Measurements from ENCODE around the gene BICRA. TPM values are rescaled to one million over a fixed set of nuclear protein-coding genes. Genes with fewer than 3 reads are reported as not detected.

BICRA gene
- total and polyA plus RNA-seq, 4 donors: 6.1 to 16.1 (median 6.7) TPM

DNA sequence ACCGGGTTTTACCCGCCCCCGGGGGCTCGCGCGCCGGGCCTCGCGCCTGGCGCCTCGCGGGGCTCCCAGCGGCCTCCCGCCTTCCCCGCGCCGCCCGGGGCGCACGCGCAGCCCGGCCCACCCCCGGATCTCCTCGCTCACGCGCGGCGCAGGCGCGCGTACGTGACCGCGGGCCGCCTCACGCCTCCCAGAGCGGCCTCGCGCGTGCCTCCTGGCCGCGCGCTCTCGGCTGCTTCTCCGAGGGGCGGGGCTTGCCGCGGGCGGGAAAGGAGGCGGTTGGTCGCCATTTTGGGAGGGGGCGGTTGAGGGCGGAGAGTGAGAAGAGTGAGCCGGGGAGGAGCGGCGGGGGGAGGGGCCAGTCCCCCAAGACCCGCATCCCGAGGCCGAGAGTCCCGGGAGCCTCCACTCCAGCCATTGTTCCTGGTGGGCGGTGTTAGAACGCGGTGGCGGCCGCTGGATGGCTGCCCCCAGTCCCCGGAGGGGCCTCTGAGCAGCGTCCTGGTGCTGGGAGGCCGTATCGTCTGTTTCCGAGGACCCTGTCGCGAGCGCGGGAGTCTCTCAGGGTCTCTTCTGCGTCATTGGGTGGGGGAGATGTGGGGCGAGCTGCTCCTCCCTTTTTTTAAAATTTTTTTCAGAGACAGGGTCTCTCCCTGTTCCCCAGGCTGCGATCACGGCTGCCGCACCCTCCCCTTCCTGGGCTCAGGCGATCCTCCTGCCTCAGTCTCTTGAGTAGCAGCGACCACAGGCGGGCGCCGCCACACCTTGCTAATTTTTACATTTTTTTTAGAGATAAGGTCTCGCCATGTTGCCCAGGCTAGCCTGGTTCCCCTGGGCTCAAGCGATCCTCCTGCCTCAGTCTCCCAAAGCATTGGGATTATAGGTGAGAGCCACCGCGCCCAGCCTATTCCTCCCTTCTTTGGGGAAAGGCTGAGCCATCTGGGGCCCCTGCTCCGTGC lies 35.6 kb upstream of the BICRA start, which contains the start of gene ZNF541:
Gene ZNF541, minus strand, starts transcription at position 78 of the 956 bp plus-strand sequence. CDS start 17,292 bp downstream, outside the sequence.
- no peaks in the 10 kb centered on the region for H3K4me1 ChIP-seq (ENCODE audit: control insufficient read depth in 5 of 5, insufficient read depth in 5 of 5, low read length in 5 of 5)
- H3K27me3 ChIP-seq (ENCODE audit: control insufficient read depth in 3 of 3, insufficient read depth in 3 of 3, low read length in 2 of 3): no peaks in the 10 kb centered on the region
- WGBS, 2 donors: 15 to 18% methylated on average over 81 to 89 of the region's 89 CpGs
- H3K9me3 ChIP-seq (ENCODE audit: control insufficient read depth in 4 of 4, insufficient read depth in 3 of 4, low read length in 3 of 4): no peaks in the 10 kb centered on the region
- DNase-seq: peak; percentile 40 to 61 (median 61)
- no peaks in the 10 kb centered on the region for H3K36me3 ChIP-seq (ENCODE audit: control insufficient read depth in 4 of 4, insufficient read depth in 4 of 4, low read length in 4 of 4)
- TF ChIP-seq, protein P1, sequence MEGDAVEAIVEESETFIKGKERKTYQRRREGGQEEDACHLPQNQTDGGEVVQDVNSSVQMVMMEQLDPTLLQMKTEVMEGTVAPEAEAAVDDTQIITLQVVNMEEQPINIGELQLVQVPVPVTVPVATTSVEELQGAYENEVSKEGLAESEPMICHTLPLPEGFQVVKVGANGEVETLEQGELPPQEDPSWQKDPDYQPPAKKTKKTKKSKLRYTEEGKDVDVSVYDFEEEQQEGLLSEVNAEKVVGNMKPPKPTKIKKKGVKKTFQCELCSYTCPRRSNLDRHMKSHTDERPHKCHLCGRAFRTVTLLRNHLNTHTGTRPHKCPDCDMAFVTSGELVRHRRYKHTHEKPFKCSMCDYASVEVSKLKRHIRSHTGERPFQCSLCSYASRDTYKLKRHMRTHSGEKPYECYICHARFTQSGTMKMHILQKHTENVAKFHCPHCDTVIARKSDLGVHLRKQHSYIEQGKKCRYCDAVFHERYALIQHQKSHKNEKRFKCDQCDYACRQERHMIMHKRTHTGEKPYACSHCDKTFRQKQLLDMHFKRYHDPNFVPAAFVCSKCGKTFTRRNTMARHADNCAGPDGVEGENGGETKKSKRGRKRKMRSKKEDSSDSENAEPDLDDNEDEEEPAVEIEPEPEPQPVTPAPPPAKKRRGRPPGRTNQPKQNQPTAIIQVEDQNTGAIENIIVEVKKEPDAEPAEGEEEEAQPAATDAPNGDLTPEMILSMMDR (IDR thresholded peaks at IDR 0.05; ENCODE audit: control extremely low read depth, extremely low read depth): no peak
- H3K27ac ChIP-seq (ENCODE audit: low read depth in 1 of 2, low read length in 1 of 2): no peak within 1 kb of the TSS
- ATAC-seq (ENCODE audit: insufficient read depth, low FRiP score): no peak
- H3K4me3 ChIP-seq: peak within 1 kb of the TSS; percentile 15
- no peak within 1 kb of the TSS for H3K9ac ChIP-seq (ENCODE audit: insufficient read depth in 1 of 2, low read length in 2 of 2)

DNA sequence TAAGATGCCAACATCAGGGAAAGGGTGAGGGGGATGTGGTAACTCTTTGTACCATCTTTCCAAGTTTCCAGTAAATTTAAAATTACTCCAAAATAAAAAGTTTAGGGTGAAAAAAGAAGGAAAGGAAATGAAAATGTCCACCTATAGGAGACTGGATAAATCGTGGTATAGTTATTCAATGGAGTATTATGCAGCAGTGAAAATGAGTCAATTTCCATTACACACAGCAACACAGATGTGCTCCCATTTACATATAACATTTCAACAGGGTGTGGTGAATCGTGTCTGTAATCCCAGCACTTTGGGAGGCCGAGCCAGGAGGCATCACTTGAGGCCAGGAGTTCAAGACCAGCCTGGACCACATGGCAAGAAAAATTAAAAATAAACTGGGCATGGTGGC lies 28.5 kb upstream of the BICRA start:
- no peak overlapping the region for H3K4me3 ChIP-seq
- 92 to 94% methylated on average over 3 of the region's 3 CpGs for WGBS, 2 donors
- ATAC-seq (ENCODE audit: insufficient read depth, low FRiP score) (no peak), DNase-seq (no peak)
- H3K36me3 ChIP-seq (ENCODE audit: control insufficient read depth in 4 of 4, insufficient read depth in 4 of 4, low read length in 4 of 4): no peaks in the 10 kb centered on the region
- H3K9ac ChIP-seq (ENCODE audit: insufficient read depth in 1 of 2, low read length in 2 of 2): no peak overlapping the region
- H3K4me1 ChIP-seq (ENCODE audit: control insufficient read depth in 5 of 5, insufficient read depth in 5 of 5, low read length in 5 of 5): peaks cover 0 to 7% (median 0%) of the 10 kb centered on the region in 5 donors
- TF ChIP-seq, protein P1 (IDR thresholded peaks at IDR 0.05; ENCODE audit: control extremely low read depth, extremely low read depth): no peak
- H3K9me3 ChIP-seq (ENCODE audit: control insufficient read depth in 4 of 4, insufficient read depth in 3 of 4, low read length in 3 of 4): no peaks in the 10 kb centered on the region
- no peak overlapping the region for H3K27ac ChIP-seq (ENCODE audit: low read depth in 1 of 2, low read length in 1 of 2)
- H3K27me3 ChIP-seq (ENCODE audit: control insufficient read depth in 3 of 3, insufficient read depth in 3 of 3, low read length in 2 of 3): no peaks in the 10 kb centered on the region

DNA sequence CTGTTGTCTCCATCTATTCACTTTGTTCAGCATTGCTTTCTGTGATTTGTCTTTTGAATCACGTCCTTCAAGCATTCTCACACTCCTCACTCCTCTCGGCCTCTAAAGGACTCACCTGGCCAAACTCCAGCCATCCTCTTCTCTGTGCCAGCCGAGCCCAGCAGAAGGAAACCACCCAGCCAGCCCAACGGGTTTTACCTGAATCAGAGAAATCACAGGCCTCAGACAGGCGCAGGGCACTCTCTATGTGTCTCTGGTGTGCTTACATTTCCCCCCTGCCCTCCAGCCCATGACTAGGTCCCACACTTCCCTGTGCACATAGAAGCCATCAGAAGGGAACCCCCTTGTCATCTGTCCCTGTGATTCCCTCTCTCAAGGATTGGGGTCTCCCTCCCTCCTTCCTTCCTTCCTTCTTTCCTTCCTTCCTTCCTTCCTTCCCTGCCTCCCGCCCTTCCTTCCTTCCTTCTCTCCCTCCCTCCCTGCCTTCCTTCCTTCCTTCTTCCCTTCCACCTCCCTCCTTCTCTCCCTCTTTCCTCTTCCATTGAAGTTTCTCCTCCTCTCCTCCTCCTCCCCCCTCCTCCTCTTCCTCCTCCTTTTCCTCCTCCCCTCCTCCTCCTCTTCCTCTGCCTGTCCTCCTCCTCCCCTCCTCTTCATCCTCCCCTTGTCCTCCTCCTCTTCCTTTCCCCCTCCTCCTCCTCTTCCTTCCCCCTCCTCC lies 27.2 kb upstream of the BICRA start:
- Histone ChIP-seq H3K4me1 (ENCODE audit: control insufficient read depth in 5 of 5, insufficient read depth in 5 of 5, low read length in 5 of 5) (peaks cover 0 to 7% (median 0%) of the 10 kb centered on the region in 5 donors), H3K27me3 (ENCODE audit: control insufficient read depth in 3 of 3, insufficient read depth in 3 of 3, low read length in 2 of 3) (no peaks in the 10 kb centered on the region), H3K36me3 (ENCODE audit: control insufficient read depth in 4 of 4, insufficient read depth in 4 of 4, low read length in 4 of 4) (no peaks in the 10 kb centered on the region), H3K4me3 (no peak overlapping the region), H3K27ac (ENCODE audit: low read depth in 1 of 2, low read length in 1 of 2) (no peak overlapping the region), H3K9ac (ENCODE audit: insufficient read depth in 1 of 2, low read length in 2 of 2) (no peak overlapping the region), H3K9me3 (ENCODE audit: control insufficient read depth in 4 of 4, insufficient read depth in 3 of 4, low read length in 3 of 4) (peaks cover 0 to 7% (median 2%) of the 10 kb centered on the region in 4 donors)
- no peak for ATAC-seq (ENCODE audit: insufficient read depth, low FRiP score)
- TF ChIP-seq, protein P1 (IDR thresholded peaks at IDR 0.05; ENCODE audit: control extremely low read depth, extremely low read depth): no peak
- WGBS, 2 donors: 54 to 60% methylated on average over 6 of the region's 6 CpGs
- DNase-seq: peak; percentile 56 to 83 (median 71)
